Pancreas (tissue), 10 donors: Measurements from ENCODE around the gene ADRA1B. TPM values are rescaled to one million over a fixed set of nuclear protein-coding genes. Genes with fewer than 3 reads are reported as not detected.

Experiments
- ATAC-seq, 4 donors: fragments of 200-7000 bp; cut with Tn5 transposase; one replicate each; pipeline versions ENCODE4 v1.8.0 to v1.9.1; 2020; ENCODE audit warnings: mild to moderate bottlenecking in 4 of 4, moderate library complexity in 4 of 4
- DNase-seq, 6 donors: peaks; one replicate each; pipeline ENCODE4 v3.0.0-alpha.2; 2020
- FAIRE-seq: peaks from 2 replicates; lab custom pipeline; 2012; peaks lifted over from hg19 to GRCh38; lab: Jason Lieb, UNC
- H3K27ac ChIP-seq, 4 donors: fragments of 200-600 bp; sonication (generic); 1 replicate in 3 of 4; 2 replicates in 1 of 4; pipeline versions ENCODE4 v1.5.0 to v1.8.0; 2020
- H3K27me3 ChIP-seq, 4 donors: fragments of 200-600 bp; one replicate each; pipeline ENCODE4 v1.8.0; 2021
- H3K36me3 ChIP-seq, 3 donors: fragments of 200-600 bp; sonication (generic) in 1 of 3; one replicate each; pipeline versions ENCODE4 v1.5.0 to v1.8.0; 2020 to 2021
- H3K4me1 ChIP-seq, 3 donors: fragments of 200-600 bp; one replicate each; pipeline ENCODE4 v1.8.0; 2021
- H3K4me3 ChIP-seq, 4 donors: fragments of 200-600 bp; sonication (generic) in 2 of 4; one replicate each; pipeline versions ENCODE4 v1.5.0 to v1.8.0; 2020 to 2021
- H3K9me3 ChIP-seq, 4 donors: fragments of 200-600 bp; one replicate each; pipeline ENCODE4 v1.8.0; 2021
- CTCF ChIP-seq, 4 donors: fragments of 200-600 bp; sonication (generic) in 3 of 4; IDR thresholded peaks; one replicate each; pipeline versions ENCODE4 v1.5.0 to v1.8.0; 2021; ENCODE audit warnings: antibody characterized with exemption in 4 of 4
- WGBS, 2 donors: extraction: QIAGEN DNeasy Blood & Tissue Kit; methylation state at CpG; one replicate each; pipeline ENCODE4 v1.1.7; 2013; 5-methylcytosine and 5-hydroxymethylcytosine counted together
- intact Hi-C, 3 donors: fragments of 100-400 bp; cut with DNase I; formaldehyde crosslinking; loops; one replicate each; pipeline versions ENCODE4 v1.11.1 to v1.14.2; 2022
- polyA plus RNA-seq, 2 donors: library from polyadenylated mRNA; stranded (reverse); fragments of 200-250 nt; gene quantifications; one replicate each; pipeline ENCODE4 v1.2.3, GENCODE V29; 2013
- total RNA-seq, 6 donors: library from RNA; stranded (reverse); fragmentation: NEBNext Ultra II Directional in 4 of 6; extraction: Animal tissue kit (Norgen Biotek cat#: 25700) in 4 of 6; gene quantifications; one replicate each; pipeline versions ENCODE4 v1.2.1 to v1.2.4, GENCODE V29; 2021 to 2023
- donor health status: healthy with polysubstance abuse.
- donor health status: DM: no; HTN: no; CAD: no; lungs with moderate emphysema.
- donor health status: DM: no; HTN: no; CAD: no.
- donor health status: control.
- donor health status: control.
- donor health status: Bipolar disorder and iron deficiency.
- donor health status: DM: yes; HTN: yes; CAD: no.
- donor health status: DM: no; HTN: no; CAD: no.
- donor health status: DM: no; HTN: no; CAD: no.
- donor health status: DM: yes; HTN: yes; CAD: no.

Gene ADRA1B
- total and polyA plus RNA-seq, 8 donors, result 0.11 to 0.49 (median 0.17) TPM

- Histone ChIP-seq H3K4me1 (no peaks in the 10 kb centered on the region), H3K27me3 (peaks cover 0 to 13% (median 0%) of the 10 kb centered on the region in 4 donors), H3K9me3 (no peaks in the 10 kb centered on the region), H3K4me3 (peak overlapping the region in 2 of 4 donors; percentile 43 to 50), H3K36me3 (no peaks in the 10 kb centered on the region), H3K27ac (no peak overlapping the region)
- intact Hi-C loops, result no loop called here
- 84% methylated on average over 36 of the region's 36 CpGs for WGBS, 2 donors
- ATAC-seq, result peak in 2 of 4 donors; percentile 4 to 20
- peak in 1 of 6 donors; percentile 68 for DNase-seq
- TF ChIP-seq CTCF (IDR thresholded peaks at IDR 0.05), result no peak
- FAIRE-seq, result no peak
Observed at GRCh38 chr5:159916841-159917761, 819 bp downstream of the ADRA1B start.

- H3K9me3 ChIP-seq, result no peaks in the 10 kb centered on the region
- intact Hi-C loops, result no loop called here
- H3K4me1 ChIP-seq, result no peaks in the 10 kb centered on the region
- H3K36me3 ChIP-seq, result no peaks in the 10 kb centered on the region
- FAIRE-seq (no peak), ATAC-seq (peak; percentile 63 to 75 (median 70)), DNase-seq (peak in 1 of 6 donors; percentile 43)
- H3K27me3 ChIP-seq, result peaks cover 0 to 10% (median 0%) of the 10 kb centered on the region in 4 donors
- no peak overlapping the region for H3K4me3 ChIP-seq
- no peak for TF ChIP-seq CTCF (IDR thresholded peaks at IDR 0.05)
- WGBS, 2 donors, result 28 to 30% methylated on average over 10 of the region's 10 CpGs
- no peak overlapping the region for H3K27ac ChIP-seq
Observed at GRCh38 chr5:159917994-159918393, 1.7 kb downstream of the ADRA1B start.

GRCh38 chr5:159921721-159922120 is 5.4 kb downstream of the ADRA1B start:
- no peak overlapping the region for H3K27ac ChIP-seq
- 28 to 38% methylated on average over 3 of the region's 3 CpGs for WGBS, 2 donors
- FAIRE-seq (no peak), DNase-seq (no peak), ATAC-seq (no peak)
- TF ChIP-seq CTCF (IDR thresholded peaks at IDR 0.05), result no peak
- intact Hi-C loops, result no loop called here
- H3K36me3 ChIP-seq, result no peaks in the 10 kb centered on the region
- peaks cover 0 to 9% (median 0%) of the 10 kb centered on the region in 4 donors for H3K27me3 ChIP-seq
- H3K4me3 ChIP-seq, result no peak overlapping the region
- no peaks in the 10 kb centered on the region for H3K9me3 ChIP-seq
- H3K4me1 ChIP-seq, result no peaks in the 10 kb centered on the region

- DNase-seq (no peak), FAIRE-seq (no peak), ATAC-seq (no peak)
- H3K27me3 ChIP-seq, result peaks cover 0 to 9% (median 0%) of the 10 kb centered on the region in 4 donors
- 57 to 61% methylated on average over 7 of the region's 7 CpGs for WGBS, 2 donors
- no peak overlapping the region for H3K4me3 ChIP-seq
- TF ChIP-seq CTCF (IDR thresholded peaks at IDR 0.05), result no peak
- intact Hi-C loops, result no loop called here
- H3K27ac ChIP-seq, result no peak overlapping the region
- no peaks in the 10 kb centered on the region for H3K36me3 ChIP-seq
- no peaks in the 10 kb centered on the region for H3K9me3 ChIP-seq
- H3K4me1 ChIP-seq, result no peaks in the 10 kb centered on the region
Observed at GRCh38 chr5:159923008-159923407, 6.7 kb downstream of the ADRA1B start.
